Measurements from ENCODE around the gene MOB2.
A peak's percentile ranks its signal among the peaks of the same experiment; 100 is the strongest.
"Not testable (repeated sequence)": the region's sequence is repeated elsewhere in the genome, so short reads cannot be mapped to it uniquely, and the experiment has no call there.

MOB2 gene

GRCh38 chr11:1439341-1439740 lies 47.2 kb downstream of the MOB2 start:
- DNase-seq: no peak

- DNase-seq: no peak
Observed at GRCh38 chr11:1438967-1439330, 47.6 kb downstream of the MOB2 start.

GRCh38 chr11:1438261-1438966 lies 48.2 kb downstream of the MOB2 start:
- DNase-seq: no peak

GRCh38 chr11:1437500-1437899 lies 49.1 kb downstream of the MOB2 start:
- DNase-seq: no peak

- no peak for DNase-seq
Observed at GRCh38 chr11:1436468-1437039, 50.0 kb downstream of the MOB2 start.

GRCh38 chr11:1435820-1436467 lies 50.6 kb downstream of the MOB2 start:
- DNase-seq: peak; percentile 89

GRCh38 chr11:1435479-1435819 lies 51.1 kb downstream of the MOB2 start:
- DNase-seq: not testable (repeated sequence)

- no peak for DNase-seq
Observed at GRCh38 chr11:1433977-1434640, 52.5 kb downstream of the MOB2 start.

GRCh38 chr11:1433568-1433967 lies 53.0 kb downstream of the MOB2 start:
- DNase-seq: no peak

GRCh38 chr11:1428762-1429316 lies 57.7 kb downstream of the MOB2 start:
- no peak for DNase-seq

- no peak for DNase-seq
Observed at GRCh38 chr11:1425439-1425838, 61.1 kb downstream of the MOB2 start.

GRCh38 chr11:1425006-1425405 lies 61.6 kb downstream of the MOB2 start:
- DNase-seq: no peak

GRCh38 chr11:1423406-1423805 lies 63.2 kb downstream of the MOB2 start:
- not testable (repeated sequence) for DNase-seq

GRCh38 chr11:1422981-1423380 lies 63.6 kb downstream of the MOB2 start:
- no peak for DNase-seq

- no peak for DNase-seq
Observed at GRCh38 chr11:1422481-1422880, 64.1 kb downstream of the MOB2 start.

- no peak for DNase-seq
Observed at GRCh38 chr11:1421291-1421690, 65.3 kb downstream of the MOB2 start.

- no peak for DNase-seq
Observed at GRCh38 chr11:1419811-1420210, 66.8 kb downstream of the MOB2 start.
